ENCODE data around the gene ANKDD1B.

GRCh38 chr5:75670577-75670976 lies 59.3 kb downstream of the ANKDD1B start:
- TF ChIP-seq CTCF (IDR thresholded peaks at IDR 0.05) (no peak), POLR2A (IDR thresholded peaks at IDR 0.05) (no peak)

Data from right lobe of liver (tissue), 4 donors.